DMS53 (cell line): Measurements from ENCODE around the gene CDON.
"Not testable (repeated sequence)": the region's sequence is repeated elsewhere in the genome, so short reads cannot be mapped to it uniquely, and the experiment has no call there.

Experiments
- DNase-seq: peaks from one replicate; lab custom pipeline; 2025; lab: John Stamatoyannopoulos, UW

CDON gene

DNA sequence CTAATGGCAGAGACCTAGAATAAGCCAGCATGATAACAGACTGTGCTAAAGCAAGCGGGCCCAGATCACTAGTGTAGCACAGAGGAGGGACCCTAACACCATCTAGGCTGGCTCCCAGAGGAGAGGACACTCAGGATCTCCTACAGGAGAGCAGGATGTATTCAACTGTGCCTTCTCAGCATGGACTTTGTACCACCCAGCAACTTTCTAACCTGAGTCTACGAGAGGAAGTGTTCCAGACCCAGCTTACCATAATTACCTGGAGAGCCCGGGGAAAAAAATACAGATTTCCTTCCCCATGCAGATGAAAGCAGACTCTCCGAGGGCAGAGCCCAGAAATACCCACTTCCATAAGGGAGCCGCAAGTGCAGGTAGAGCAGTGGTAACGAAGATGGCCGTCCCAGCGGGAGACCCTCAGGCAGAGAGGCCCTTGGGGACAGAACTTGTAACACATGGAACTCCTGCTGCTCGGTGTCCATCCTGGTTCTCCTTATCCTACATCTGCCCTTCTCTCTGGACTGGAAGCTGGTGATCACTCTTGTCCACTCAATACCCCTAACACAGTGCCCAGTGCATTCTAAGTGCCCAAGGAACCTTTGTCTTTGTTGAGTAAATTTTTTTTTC is 138.2 kb downstream of the CDON start:
- DNase-seq = no peak

DNA sequence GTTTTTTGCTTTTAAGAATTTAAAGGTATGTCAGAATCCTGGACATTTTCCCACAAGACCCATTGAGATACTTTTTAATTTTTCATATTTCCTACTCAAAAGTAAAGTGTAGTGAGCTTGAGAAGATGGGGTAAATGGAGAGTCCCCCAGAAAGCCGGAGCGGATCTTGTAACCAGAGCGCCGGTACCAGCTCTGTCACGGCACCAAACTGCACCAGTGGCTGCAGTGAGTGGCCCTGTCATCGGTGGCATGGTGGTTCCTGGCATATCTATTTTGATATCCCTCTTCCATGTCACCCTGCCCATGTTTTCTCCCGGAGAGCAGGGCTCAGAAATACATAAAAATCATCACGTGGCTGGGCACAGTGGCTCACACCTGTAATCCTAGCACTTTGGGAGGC is 139.0 kb downstream of the CDON start:
- DNase-seq = no peak

DNA sequence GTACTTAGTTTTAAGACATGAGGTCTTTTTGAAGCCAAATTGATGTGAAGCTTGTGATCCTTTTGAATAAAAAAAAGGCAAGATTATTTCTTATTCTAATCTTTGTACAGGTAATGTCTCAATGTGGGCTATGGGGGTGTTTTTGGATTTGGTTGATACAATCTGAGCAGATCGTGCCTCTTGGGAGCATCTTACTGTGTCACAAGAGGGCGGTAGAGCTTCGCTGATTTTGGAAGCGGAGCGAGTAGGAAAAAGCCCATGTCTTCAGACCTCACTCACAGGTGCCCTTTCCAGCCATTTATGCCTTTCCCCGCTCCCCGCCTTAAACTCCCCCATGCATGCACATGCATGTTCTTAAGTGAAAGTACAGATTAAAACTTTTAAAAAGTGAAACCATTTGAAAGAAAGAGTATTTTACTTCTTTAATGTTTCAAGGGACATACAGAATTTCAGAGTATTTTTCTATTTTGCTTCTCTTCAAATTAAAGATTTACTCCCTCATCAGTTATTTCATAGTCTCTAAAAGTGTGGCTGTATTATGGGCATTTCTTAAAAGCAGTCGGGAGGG is 139.6 kb downstream of the CDON start:
- peak; percentile 89 for DNase-seq

GRCh38 chr11:125922156-125922555 is 140.5 kb downstream of the CDON start:
- DNase-seq = no peak

- no peak for DNase-seq
Measured at GRCh38 chr11:125921042-125921441, 141.6 kb downstream of the CDON start.

DNA sequence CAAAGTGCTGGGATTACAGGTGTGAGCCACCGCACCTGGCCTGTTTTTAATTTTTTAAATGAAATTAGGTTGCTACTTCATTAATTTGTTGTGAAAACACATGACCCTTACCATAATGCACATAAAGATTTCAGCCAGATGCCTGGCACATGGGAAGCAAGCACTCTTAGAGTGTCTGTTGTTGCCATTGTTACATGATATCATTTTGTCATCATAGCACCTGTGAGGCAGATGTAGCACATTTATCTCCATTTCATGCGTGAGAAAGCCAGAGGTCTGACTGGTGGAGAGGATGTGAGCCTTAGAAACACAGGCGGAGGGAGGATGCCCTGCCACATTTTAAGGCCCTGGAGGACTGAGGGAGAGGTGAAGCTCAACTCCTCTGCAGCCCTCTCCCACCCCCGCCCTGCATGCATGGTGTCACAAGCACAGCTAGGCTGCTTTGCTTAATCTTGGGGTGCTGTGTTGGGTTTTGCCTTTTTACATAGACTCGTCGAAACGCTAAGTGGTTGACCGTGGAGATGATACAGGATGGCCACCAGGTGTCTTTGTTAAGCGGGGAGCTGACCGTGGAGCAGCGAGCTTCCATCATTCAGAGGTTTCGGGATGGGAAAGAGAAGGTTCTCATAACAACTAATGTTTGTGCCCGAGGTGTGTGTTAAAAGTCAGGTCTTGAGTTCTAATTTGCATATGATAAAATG is 144.4 kb downstream of the CDON start:
- DNase-seq = peak; percentile 17

DNA sequence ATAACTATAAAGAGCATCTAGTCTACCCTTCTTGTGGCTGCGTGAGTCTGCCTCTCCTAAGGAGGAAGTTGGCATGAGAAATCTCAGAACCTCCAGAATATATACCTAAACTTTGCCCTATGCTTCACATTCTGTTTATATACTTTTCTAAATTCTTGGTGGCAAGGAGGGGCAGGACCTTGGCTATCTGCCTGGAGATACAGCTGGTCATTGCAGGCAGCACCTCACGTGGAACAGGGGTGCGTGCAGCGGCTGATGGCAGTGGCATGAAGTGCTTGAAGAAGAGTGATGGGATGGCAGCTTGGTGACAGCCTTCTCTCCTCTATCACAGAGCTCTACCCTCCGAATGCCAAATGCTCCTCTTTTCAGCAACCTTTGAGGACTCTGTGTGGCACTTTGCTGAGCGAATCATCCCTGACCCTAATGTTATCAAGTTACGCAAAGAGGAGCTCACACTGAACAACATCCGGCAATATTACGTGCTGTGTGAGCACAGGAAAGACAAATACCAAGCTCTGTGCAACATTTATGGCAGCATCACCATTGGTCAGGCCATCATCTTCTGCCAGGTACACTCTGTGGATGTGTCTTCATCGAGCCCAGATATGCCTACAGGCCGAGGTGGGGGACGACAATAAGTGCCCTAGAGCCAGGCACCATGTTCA is 145.9 kb downstream of the CDON start:
- no peak for DNase-seq

DNA sequence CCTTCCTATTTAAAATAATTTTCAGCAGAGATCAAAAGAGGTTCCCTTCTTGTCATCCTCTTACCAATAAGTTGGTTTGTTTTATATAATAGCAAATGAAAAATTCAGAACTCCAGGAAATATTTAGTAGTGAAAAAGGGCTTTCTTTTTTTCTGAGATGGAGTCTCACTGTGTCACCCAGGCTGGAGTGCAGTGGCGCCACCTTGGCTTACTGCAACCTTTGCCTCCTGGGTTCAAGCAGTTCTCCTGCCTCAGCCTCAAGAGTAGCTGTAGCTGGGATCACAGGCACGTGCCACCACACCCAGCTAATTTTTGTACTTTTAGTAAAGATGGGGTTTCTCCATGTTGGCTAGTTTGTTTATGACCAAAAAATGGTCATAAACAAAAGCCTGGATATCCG is 148.1 kb downstream of the CDON start:
- DNase-seq = not testable (repeated sequence)

GRCh38 chr11:125910226-125910849 is 152.3 kb downstream of the CDON start:
- DNase-seq = no peak
